ENCODE data around the gene ACO1. TPM values are rescaled to one million over a fixed set of nuclear protein-coding genes. Genes with fewer than 3 reads are reported as not detected.

The ACO1 gene
- total RNA-seq, 1 donor = 105 TPM

DNA sequence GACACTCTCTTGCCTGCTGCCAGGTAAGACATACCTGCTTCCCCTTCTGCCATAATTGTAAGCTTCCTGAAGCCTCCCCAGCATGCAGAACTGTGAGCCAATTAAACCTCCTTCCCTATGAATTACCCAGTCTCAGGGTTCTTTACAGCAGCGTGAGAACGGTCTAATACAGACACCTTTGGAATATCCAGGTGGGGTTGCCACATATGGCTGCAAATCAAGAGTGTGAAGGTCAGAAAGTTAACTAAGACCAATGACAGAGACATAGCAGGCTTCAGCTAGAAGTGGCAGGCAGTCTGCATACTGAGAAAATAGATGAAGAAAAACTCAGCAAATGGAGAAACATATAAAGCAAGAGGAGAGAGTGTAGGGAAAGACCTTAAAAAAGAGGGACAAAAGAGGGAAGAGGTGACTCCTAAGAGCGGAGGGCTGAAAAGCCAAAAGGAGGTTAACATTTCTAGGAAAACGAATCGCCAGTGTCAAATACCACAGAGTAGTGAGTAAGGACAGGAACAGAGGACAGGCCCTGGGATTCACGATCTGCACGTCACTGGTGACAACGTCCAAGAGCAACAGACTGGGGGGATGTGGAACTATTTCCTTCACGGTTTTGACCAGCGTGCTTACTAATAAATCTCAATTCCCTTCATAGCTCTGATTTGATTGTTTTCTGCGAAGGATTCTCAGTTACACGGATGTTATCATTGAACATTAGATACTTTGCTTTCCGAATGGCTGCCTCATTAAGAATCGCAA, 1.7 kb upstream of the ACO1 start:
- Histone ChIP-seq H3K9me3 (ENCODE audit: low read depth, low read length) (no peaks in the 10 kb centered on the region), H3K4me2 (ENCODE audit: insufficient read depth, low read length) (peak overlapping the region; percentile 87), H3K27ac (ENCODE audit: low read depth, low read length) (no peak overlapping the region), H3K27me3 (ENCODE audit: insufficient read depth, low read length) (peaks cover 4% of the 10 kb centered on the region), H3K36me3 (ENCODE audit: insufficient read depth, low read length) (no peaks in the 10 kb centered on the region), H3K4me3 (ENCODE audit: insufficient read depth, low read length) (no peak overlapping the region), H4K20me1 (ENCODE audit: insufficient read depth, low read length) (peaks cover 10% of the 10 kb centered on the region), H2AFZ (ENCODE audit: low read length) (peak overlapping the region; percentile 72), H3K79me2 (ENCODE audit: insufficient read depth, low read length) (peaks cover 32% of the 10 kb centered on the region), H3K4me1 (ENCODE audit: insufficient read depth, low read length) (peaks cover 20% of the 10 kb centered on the region)
- TF ChIP-seq, protein P1, sequence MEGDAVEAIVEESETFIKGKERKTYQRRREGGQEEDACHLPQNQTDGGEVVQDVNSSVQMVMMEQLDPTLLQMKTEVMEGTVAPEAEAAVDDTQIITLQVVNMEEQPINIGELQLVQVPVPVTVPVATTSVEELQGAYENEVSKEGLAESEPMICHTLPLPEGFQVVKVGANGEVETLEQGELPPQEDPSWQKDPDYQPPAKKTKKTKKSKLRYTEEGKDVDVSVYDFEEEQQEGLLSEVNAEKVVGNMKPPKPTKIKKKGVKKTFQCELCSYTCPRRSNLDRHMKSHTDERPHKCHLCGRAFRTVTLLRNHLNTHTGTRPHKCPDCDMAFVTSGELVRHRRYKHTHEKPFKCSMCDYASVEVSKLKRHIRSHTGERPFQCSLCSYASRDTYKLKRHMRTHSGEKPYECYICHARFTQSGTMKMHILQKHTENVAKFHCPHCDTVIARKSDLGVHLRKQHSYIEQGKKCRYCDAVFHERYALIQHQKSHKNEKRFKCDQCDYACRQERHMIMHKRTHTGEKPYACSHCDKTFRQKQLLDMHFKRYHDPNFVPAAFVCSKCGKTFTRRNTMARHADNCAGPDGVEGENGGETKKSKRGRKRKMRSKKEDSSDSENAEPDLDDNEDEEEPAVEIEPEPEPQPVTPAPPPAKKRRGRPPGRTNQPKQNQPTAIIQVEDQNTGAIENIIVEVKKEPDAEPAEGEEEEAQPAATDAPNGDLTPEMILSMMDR (IDR thresholded peaks at IDR 0.05; ENCODE audit: extremely low read depth, low read depth, low read length) = no peak
- no peak for DNase-seq (ENCODE audit: insufficient read length, low spot score, missing footprints)

DNA sequence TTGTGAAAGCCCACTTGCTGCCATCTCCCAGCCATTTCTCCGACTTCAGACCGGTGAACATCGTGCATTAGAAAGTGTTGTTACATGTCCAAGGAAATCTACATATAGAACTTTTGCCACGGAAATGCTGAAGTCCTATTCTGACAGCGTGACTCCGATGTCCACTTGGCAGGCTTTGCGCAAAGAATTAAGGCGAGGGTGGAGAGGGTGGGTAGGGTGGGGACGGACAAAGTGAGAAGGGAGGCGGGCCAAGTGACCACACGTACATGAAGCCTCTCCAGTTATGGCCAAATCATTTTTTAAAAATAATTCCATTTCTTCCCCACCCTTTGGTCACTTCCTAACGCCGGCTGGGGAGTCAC, 460 bp upstream of the ACO1 start:
- Histone ChIP-seq H2AFZ (ENCODE audit: low read length) (peak overlapping the region; percentile 79), H3K27ac (ENCODE audit: low read depth, low read length) (peak overlapping the region; percentile 80), H3K4me3 (ENCODE audit: insufficient read depth, low read length) (peak overlapping the region; percentile 96), H3K36me3 (ENCODE audit: insufficient read depth, low read length) (no peaks in the 10 kb centered on the region), H3K79me2 (ENCODE audit: insufficient read depth, low read length) (peaks cover 44% of the 10 kb centered on the region), H3K4me1 (ENCODE audit: insufficient read depth, low read length) (peaks cover 17% of the 10 kb centered on the region), H3K9me3 (ENCODE audit: low read depth, low read length) (no peaks in the 10 kb centered on the region), H3K27me3 (ENCODE audit: insufficient read depth, low read length) (peaks cover 4% of the 10 kb centered on the region), H4K20me1 (ENCODE audit: insufficient read depth, low read length) (peaks cover 11% of the 10 kb centered on the region), H3K4me2 (ENCODE audit: insufficient read depth, low read length) (peak overlapping the region; percentile 87)
- TF ChIP-seq, protein P1 (IDR thresholded peaks at IDR 0.05; ENCODE audit: extremely low read depth, low read depth, low read length) = no peak
- DNase-seq (ENCODE audit: insufficient read length, low spot score, missing footprints) = no peak

DNA sequence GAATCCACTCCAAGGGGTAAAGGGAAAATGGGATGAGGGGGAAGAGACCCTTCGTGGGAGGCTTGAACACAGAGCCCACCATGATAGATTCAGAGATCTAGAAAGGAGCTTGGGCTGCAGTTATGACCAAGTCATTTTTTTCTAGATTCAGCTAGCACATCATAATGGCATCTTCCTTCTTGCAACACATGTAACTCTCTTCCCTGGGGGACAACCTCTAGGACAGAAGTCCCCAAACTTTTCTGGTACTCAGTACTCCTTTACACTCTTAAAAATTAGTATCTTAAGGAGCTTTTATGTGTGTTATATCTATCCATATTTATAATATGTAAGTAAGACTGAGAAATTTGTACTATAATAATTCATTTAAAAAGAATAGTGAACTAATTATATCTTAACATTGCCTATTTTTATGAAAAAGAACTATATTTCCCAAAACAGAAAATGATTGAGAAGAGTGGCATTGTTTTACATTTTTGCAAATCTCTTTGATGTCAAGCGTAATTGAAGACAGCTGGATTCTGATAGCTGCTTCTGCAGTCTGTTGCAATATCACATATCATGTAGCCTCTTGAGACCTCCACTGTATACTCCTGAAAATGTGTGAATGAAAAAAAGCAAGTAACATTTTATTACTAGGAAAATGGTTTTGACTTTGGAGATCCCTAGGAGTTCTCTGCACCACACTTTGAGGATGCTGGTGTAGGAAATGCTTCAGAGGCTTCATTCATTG, 875 bp downstream of the ACO1 start:
- H3K4me2 ChIP-seq (ENCODE audit: insufficient read depth, low read length) = peak overlapping the region; percentile 87
- H3K9me3 ChIP-seq (ENCODE audit: low read depth, low read length) = no peaks in the 10 kb centered on the region
- peaks cover 4% of the 10 kb centered on the region for H3K27me3 ChIP-seq (ENCODE audit: insufficient read depth, low read length)
- H3K79me2 ChIP-seq (ENCODE audit: insufficient read depth, low read length) = peaks cover 58% of the 10 kb centered on the region
- H4K20me1 ChIP-seq (ENCODE audit: insufficient read depth, low read length) = peaks cover 15% of the 10 kb centered on the region
- H3K4me3 ChIP-seq (ENCODE audit: insufficient read depth, low read length) = peak overlapping the region; percentile 96
- TF ChIP-seq, protein P1 (IDR thresholded peaks at IDR 0.05; ENCODE audit: extremely low read depth, low read depth, low read length) = no peak
- H3K4me1 ChIP-seq (ENCODE audit: insufficient read depth, low read length) = peaks cover 17% of the 10 kb centered on the region
- H3K27ac ChIP-seq (ENCODE audit: low read depth, low read length) = peak overlapping the region; percentile 80
- H2AFZ ChIP-seq (ENCODE audit: low read length) = peak overlapping the region; percentile 98
- DNase-seq (ENCODE audit: insufficient read length, low spot score, missing footprints) = no peak
- no peaks in the 10 kb centered on the region for H3K36me3 ChIP-seq (ENCODE audit: insufficient read depth, low read length)

DNA sequence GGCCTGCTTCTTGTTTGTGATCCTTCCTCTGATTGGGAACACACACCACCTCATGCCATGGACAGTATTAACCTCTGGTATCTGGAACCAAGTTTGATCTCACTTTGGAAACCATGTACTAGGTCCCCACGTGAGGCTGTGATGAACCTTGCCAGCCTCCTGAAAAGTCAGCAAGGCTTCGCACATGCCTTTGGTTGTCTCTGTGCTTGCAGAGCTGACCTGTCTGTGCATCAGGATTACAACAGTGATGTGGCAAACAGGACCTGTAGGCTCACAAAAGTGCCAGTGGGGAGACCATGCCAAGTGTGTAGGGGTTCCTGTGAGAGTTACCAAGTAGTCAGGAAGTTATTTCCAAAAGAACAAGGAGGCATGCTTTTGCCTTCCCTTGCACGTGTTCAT, 1.4 kb downstream of the ACO1 start:
- Histone ChIP-seq H2AFZ (ENCODE audit: low read length) (no peak overlapping the region), H3K9me3 (ENCODE audit: low read depth, low read length) (no peaks in the 10 kb centered on the region), H3K27me3 (ENCODE audit: insufficient read depth, low read length) (peaks cover 4% of the 10 kb centered on the region), H3K27ac (ENCODE audit: low read depth, low read length) (no peak overlapping the region), H3K4me1 (ENCODE audit: insufficient read depth, low read length) (peaks cover 17% of the 10 kb centered on the region), H3K79me2 (ENCODE audit: insufficient read depth, low read length) (peaks cover 62% of the 10 kb centered on the region), H4K20me1 (ENCODE audit: insufficient read depth, low read length) (peaks cover 15% of the 10 kb centered on the region), H3K4me2 (ENCODE audit: insufficient read depth, low read length) (peak overlapping the region; percentile 87), H3K4me3 (ENCODE audit: insufficient read depth, low read length) (peak overlapping the region; percentile 96), H3K36me3 (ENCODE audit: insufficient read depth, low read length) (no peaks in the 10 kb centered on the region)
- TF ChIP-seq, protein P1 (IDR thresholded peaks at IDR 0.05; ENCODE audit: extremely low read depth, low read depth, low read length) = no peak
- no peak for DNase-seq (ENCODE audit: insufficient read length, low spot score, missing footprints)
